Progenitor cell of endocrine pancreas (in vitro differentiated cells): ENCODE results near the gene NR0B2. TPM values are rescaled to one million over a fixed set of nuclear protein-coding genes. Genes with fewer than 3 reads are reported as not detected.

ENCODE experiments used
- DNase-seq: peaks from one replicate; pipeline ENCODE4 v3.0.0; 2021; ENCODE audit warnings: low spot score; ENCODE audit not compliant: unreplicated experiment
- H3K27ac Mint-ChIP-seq: 2 replicates; pipeline ENCODE4 v1.8.0; 2021; ENCODE audit warnings: mild to moderate bottlenecking, moderate library complexity, mixed read lengths
- H3K27me3 Mint-ChIP-seq: 2 replicates; pipeline ENCODE4 v1.8.0; 2021; ENCODE audit warnings: mixed read lengths
- H3K36me3 Mint-ChIP-seq: 2 replicates; pipeline ENCODE4 v1.8.0; 2022; ENCODE audit warnings: mixed read lengths; ENCODE audit not compliant: insufficient read depth
- H3K4me1 Mint-ChIP-seq: 2 replicates; pipeline ENCODE4 v1.8.0; 2021; ENCODE audit warnings: low read depth, mixed read lengths
- H3K4me3 Mint-ChIP-seq: 2 replicates; pipeline ENCODE4 v1.8.0; 2021; ENCODE audit warnings: low read depth, mild to moderate bottlenecking, moderate library complexity, mixed read lengths
- H3K9me3 Mint-ChIP-seq: 2 replicates; pipeline ENCODE4 v1.8.0; 2021; ENCODE audit warnings: low read depth, mixed read lengths
- total RNA-seq: library from RNA; stranded (reverse); gene quantifications from 2 replicates; pipeline ENCODE4 v1.2.1, GENCODE V29; 2021
- TF ChIP-seq, protein P1 (sequence below): fragments of 200-600 bp; sonication (generic); IDR thresholded peaks from one replicate; pipeline ENCODE4 v1.5.0; 2021; ENCODE audit warnings: antibody characterized with exemption, mild to moderate bottlenecking; ENCODE audit not compliant: unreplicated experiment

NR0B2 gene
- total RNA-seq, 1 donor from 2014 or later, result 11.9 TPM

DNA sequence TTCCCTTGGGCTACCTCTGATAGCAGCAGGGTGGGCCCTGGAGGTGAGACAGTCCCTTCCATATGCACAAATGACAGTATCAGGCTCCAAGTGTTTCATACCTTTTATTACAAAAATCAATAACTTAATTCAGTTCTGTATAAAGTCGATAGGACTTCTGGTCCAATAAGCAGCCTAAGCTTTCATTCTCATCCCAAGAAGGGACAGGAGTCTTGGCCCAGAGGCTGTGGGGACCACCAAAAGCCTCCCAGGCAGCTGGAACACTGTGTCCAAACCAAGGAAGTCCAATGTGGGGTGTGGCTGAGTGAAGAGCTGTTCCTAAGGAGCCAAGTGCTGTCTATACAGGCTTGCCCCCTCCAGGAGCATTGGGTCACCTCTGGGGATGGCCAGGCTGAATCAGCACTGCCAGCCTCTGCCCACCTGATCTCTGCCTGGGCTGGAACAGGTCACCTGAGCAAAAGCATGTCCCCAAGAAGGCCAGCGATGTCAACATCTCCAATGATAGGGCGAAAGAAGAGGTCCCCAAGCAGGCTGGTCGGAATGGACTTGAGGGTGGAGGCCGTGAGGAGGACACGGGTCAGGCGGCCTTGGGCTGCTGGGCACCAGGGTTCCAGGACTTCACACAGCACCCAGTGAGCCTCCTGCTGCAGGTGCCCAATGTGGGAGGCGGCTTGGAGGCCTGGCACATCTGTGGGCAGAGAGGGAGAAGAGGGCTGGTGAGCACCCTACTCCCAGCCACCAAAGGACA, 2.2 kb downstream of the NR0B2 start:
- Mint-ChIP-seq H3K9me3 (no peaks in the 10 kb centered on the region), H3K36me3 (no peaks in the 10 kb centered on the region), H3K4me3 (peak overlapping the region; percentile 75), H3K4me1 (peaks cover 59% of the 10 kb centered on the region), H3K27ac (peak overlapping the region; percentile 63), H3K27me3 (no peaks in the 10 kb centered on the region)
- no peak for DNase-seq
- TF ChIP-seq, protein P1, sequence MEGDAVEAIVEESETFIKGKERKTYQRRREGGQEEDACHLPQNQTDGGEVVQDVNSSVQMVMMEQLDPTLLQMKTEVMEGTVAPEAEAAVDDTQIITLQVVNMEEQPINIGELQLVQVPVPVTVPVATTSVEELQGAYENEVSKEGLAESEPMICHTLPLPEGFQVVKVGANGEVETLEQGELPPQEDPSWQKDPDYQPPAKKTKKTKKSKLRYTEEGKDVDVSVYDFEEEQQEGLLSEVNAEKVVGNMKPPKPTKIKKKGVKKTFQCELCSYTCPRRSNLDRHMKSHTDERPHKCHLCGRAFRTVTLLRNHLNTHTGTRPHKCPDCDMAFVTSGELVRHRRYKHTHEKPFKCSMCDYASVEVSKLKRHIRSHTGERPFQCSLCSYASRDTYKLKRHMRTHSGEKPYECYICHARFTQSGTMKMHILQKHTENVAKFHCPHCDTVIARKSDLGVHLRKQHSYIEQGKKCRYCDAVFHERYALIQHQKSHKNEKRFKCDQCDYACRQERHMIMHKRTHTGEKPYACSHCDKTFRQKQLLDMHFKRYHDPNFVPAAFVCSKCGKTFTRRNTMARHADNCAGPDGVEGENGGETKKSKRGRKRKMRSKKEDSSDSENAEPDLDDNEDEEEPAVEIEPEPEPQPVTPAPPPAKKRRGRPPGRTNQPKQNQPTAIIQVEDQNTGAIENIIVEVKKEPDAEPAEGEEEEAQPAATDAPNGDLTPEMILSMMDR, result no peak

DNA sequence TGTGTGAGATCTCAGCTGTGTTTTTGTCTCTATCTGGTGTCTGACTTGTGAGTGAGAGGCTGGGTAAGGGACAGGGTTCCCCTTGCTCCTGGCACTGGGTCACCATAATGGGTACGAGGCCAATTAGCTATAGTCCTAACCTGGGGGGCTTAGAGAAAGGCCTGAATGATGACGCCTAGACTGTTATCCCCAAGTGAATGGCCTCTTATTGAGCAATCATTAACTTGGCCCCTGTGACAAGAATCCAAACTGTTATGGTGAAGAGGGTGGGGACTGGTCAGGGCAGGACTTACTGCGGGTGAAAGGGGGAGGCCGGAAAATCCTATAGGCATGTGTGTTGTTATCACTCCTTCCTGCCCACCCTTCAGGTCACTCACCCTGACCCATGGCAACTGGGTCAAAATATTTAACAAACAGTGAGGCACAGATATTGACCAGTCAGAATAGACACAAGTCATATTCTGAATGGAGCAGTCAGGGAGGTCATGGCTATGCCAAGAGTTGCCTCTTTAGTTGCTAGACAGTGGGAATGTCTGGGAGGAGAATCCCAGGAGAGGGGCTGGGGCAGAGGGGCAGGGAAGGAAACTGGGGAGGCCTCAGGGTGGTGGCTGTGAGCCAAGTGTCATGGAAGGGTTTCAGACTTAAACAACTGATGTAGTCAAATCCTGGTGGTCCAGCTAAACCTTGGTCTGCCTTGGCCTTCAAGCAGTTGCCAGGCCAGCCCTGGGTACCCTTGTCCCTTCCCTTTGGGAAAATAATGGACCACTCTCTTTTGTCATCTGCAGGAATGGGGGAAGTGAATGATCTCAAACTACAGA, 3.2 kb downstream of the NR0B2 start:
- Mint-ChIP-seq H3K27ac (peak overlapping the region; percentile 63), H3K4me3 (peak overlapping the region; percentile 53), H3K36me3 (no peaks in the 10 kb centered on the region), H3K4me1 (peaks cover 56% of the 10 kb centered on the region), H3K27me3 (no peaks in the 10 kb centered on the region), H3K9me3 (no peaks in the 10 kb centered on the region)
- TF ChIP-seq, protein P1, result no peak
- DNase-seq, result no peak

DNA sequence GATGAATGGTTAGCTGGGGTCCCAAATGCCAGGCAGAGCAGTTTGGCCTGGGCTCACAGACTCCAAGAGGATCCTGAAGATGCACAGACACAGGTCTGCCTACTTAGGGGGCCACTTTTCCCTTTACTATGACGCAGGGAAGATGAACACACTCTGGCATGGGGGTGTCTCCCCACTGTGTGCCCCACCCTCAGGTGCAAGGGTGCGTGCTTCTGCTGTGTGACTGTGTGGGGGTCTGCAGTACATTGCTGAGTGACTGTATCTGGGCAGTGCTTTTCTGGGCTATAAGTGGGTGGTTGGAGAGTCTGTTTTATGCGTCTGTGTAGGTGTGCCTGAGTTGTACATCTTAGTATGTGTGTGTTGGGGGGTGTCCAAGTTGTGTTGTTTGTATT, 3.8 kb downstream of the NR0B2 start:
- Mint-ChIP-seq H3K27me3 (no peaks in the 10 kb centered on the region), H3K9me3 (no peaks in the 10 kb centered on the region), H3K4me3 (peak overlapping the region; percentile 53), H3K4me1 (peaks cover 50% of the 10 kb centered on the region), H3K36me3 (no peaks in the 10 kb centered on the region), H3K27ac (peak overlapping the region; percentile 63)
- TF ChIP-seq, protein P1, result no peak
- no peak for DNase-seq

DNA sequence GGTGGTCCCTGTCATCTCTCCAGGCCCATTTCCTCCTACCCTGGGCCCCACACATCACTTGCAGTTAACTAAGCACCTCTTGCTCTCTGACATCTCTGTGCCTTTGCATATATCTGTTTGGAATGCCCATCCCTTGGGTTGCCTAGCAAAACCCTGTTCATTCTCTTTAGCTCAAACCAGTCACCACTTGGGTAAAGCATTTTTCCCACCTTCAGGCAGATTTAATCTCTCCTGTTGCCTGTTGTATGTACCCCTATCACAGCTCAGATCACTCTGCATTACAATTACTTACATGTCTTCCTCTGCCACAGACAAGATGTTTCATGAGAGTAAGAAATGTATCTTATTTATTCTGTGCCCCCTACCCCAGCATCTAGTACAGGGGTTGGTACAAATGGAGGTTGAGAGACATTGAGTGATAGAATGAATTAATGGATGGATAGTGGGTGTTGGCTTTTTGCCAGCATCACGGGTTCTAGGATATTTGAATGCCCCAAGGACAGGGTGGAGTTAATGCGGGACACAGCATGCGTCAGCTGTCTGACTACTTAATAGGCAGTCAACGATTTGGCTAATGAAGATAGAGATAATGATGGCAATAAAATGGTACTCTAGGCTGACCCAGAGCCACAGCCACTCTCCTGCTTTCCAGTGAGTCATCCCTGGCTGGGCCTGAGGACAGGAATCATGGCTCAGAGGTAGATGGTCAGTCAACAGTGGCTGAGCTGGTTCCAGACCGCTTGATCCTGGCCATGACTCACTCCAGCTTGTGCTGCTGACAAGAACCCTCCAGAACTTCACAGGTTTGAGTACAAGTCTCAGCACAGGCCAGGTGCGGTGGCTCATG, 6.5 kb downstream of the NR0B2 start:
- no peak for DNase-seq
- no peaks in the 10 kb centered on the region for H3K9me3 Mint-ChIP-seq
- H3K27ac Mint-ChIP-seq, result no peak overlapping the region
- no peak overlapping the region for H3K4me3 Mint-ChIP-seq
- no peaks in the 10 kb centered on the region for H3K36me3 Mint-ChIP-seq
- TF ChIP-seq, protein P1, result no peak
- H3K4me1 Mint-ChIP-seq, result peaks cover 36% of the 10 kb centered on the region
- no peaks in the 10 kb centered on the region for H3K27me3 Mint-ChIP-seq
